A549 (cell line): ENCODE data around the gene NFE2L2. TPM values are rescaled to one million over a fixed set of nuclear protein-coding genes. Genes with fewer than 3 reads are reported as not detected.

ENCODE experiments used
- ATAC-seq, 2 experiments: fragments of 200-7000 bp in 1 of 2; fragments of >200 bp in 1 of 2; cut with Nextera tagmentation in 1 of 2; cut with Tn5 transposase in 1 of 2; 3 replicates each; pipeline versions ENCODE4 v1.8.0 to v1.9.1; 2018 to 2020; ENCODE audit warnings: mild to moderate bottlenecking in 1 of 2, moderate library complexity in 1 of 2
- CTCF ChIA-PET: fragments of 300-600 bp; sonication (Branson Sonifier 250); formaldehyde crosslinking; extraction: SDS; loops from one replicate; lab custom pipeline; 2021; ENCODE audit warnings: antibody characterized with exemption, inconsistent platforms; lab: Yijun Ruan, JAX
- POLR2A ChIA-PET: fragments of 350-600 bp; formaldehyde crosslinking; extraction: SDS; loops from one replicate; lab custom pipeline; 2021; ENCODE audit warnings: antibody characterized with exemption, inconsistent platforms; lab: Yijun Ruan, JAX
- DNase-seq, 2 experiments: peaks; one replicate each; pipeline versions ENCODE4 v3.0.0 to v3.0.0-alpha.2; 2011 to 2016; ENCODE audit warnings: low read depth in 1 of 2, low spot score in 1 of 2
- FAIRE-seq: peaks from 2 replicates; lab custom pipeline; 2011; peaks lifted over from hg19 to GRCh38; lab: Jason Lieb, UNC
- H3K27ac ChIP-seq, 2 experiments: fragments of >200 bp; sonication (Bioruptor Twin); formaldehyde crosslinking; 3 replicates each; pipeline ENCODE4 v1.5.1; 2016 to 2017
- H3K4me1 ChIP-seq: fragments of >200 bp; sonication (Bioruptor Twin); formaldehyde crosslinking; 3 replicates; pipeline ENCODE4 v1.6.1; 2016
- H3K4me2 ChIP-seq: fragments of >200 bp; sonication (Bioruptor Twin); formaldehyde crosslinking; 3 replicates; pipeline ENCODE4 v1.6.1; 2016
- H3K4me3 ChIP-seq: fragments of >200 bp; sonication (Bioruptor Twin); formaldehyde crosslinking; 3 replicates; pipeline ENCODE4 v1.5.1; 2016
- H3K9me3 ChIP-seq: fragments of >200 bp; sonication (Bioruptor Twin); formaldehyde crosslinking; 3 replicates; pipeline ENCODE4 v1.6.1; 2016
- CBX2 ChIP-seq: fragments of 200-600 bp; sonication (generic); IDR thresholded peaks from 2 replicates; pipeline ENCODE4 v1.6.1; 2016; ENCODE audit warnings: low read depth, mild to moderate bottlenecking, borderline replicate concordance
- CBX8 ChIP-seq: fragments of 200-600 bp; sonication (generic); IDR thresholded peaks from 2 replicates; pipeline ENCODE4 v1.6.1; 2016
- EHF ChIP-seq: fragments of 250-450 bp; sonication (Bioruptor Pico); IDR thresholded peaks from 2 replicates; pipeline ENCODE4 v1.5.0; 2020; ENCODE audit warnings: mild to moderate bottlenecking
- EHMT2 ChIP-seq: fragments of 200-600 bp; sonication (generic); IDR thresholded peaks from 2 replicates; pipeline ENCODE4 v1.6.1; 2016; ENCODE audit warnings: antibody characterized with exemption, low read depth, mild to moderate bottlenecking, moderate library complexity
- EP300 ChIP-seq, 2 experiments: fragments of >200 bp; sonication (Bioruptor Twin); formaldehyde crosslinking; IDR thresholded peaks; 2 replicates in 1 of 2; 3 replicates in 1 of 2; pipeline ENCODE4 v1.6.1; 2016 to 2017
- FOXS1 ChIP-seq: fragments of 250-450 bp; sonication (Bioruptor Pico); IDR thresholded peaks from 2 replicates; pipeline ENCODE4 v1.5.0; 2020; ENCODE audit warnings: mild to moderate bottlenecking, moderate library complexity
- HEYL ChIP-seq: fragments of 250-450 bp; sonication (Bioruptor Pico); IDR thresholded peaks from 2 replicates; pipeline ENCODE4 v1.8.0; 2021; ENCODE audit warnings: mild to moderate bottlenecking, moderate library complexity
- HOXA7 ChIP-seq: fragments of 250-450 bp; sonication (Bioruptor Pico); IDR thresholded peaks from 2 replicates; pipeline ENCODE4 v1.5.0; 2020; ENCODE audit warnings: mild to moderate bottlenecking, moderate library complexity
- NPAS2 ChIP-seq: fragments of 250-450 bp; sonication (Bioruptor Pico); IDR thresholded peaks from 2 replicates; pipeline ENCODE4 v1.8.0; 2022; ENCODE audit warnings: mild to moderate bottlenecking, moderate library complexity, borderline replicate concordance
- NR3C1 ChIP-seq: fragments of >200 bp; sonication (Bioruptor Twin); formaldehyde crosslinking; IDR thresholded peaks from 3 replicates; pipeline ENCODE4 v1.6.1; 2017
- PHF8 ChIP-seq: fragments of 200-600 bp; sonication (generic); IDR thresholded peaks from 2 replicates; pipeline ENCODE4 v1.6.1; 2016; ENCODE audit warnings: low read depth, mild to moderate bottlenecking, antibody characterized with exemption, moderate library complexity, borderline replicate concordance
- POLR2AphosphoS2 ChIP-seq: conservative IDR thresholded peaks from 2 replicates; pipeline ENCODE4 v1.6.1; 2012; ENCODE audit warnings: low read length, improper control_type of control experiment, inconsistent platforms
- RARB ChIP-seq: fragments of 250-450 bp; sonication (Bioruptor Pico); IDR thresholded peaks from 2 replicates; pipeline ENCODE4 v1.8.0; 2021; ENCODE audit warnings: mild to moderate bottlenecking, moderate library complexity
- RCOR1 ChIP-seq: fragments of 150-350 bp; IDR thresholded peaks from 2 replicates; pipeline ENCODE4 v1.6.1; 2014; ENCODE audit warnings: antibody characterized with exemption, low read length, low read depth
- SREBF2 ChIP-seq: fragments of 450-650 bp; IDR thresholded peaks from 2 replicates; pipeline ENCODE4 v1.6.1; 2014; ENCODE audit warnings: mild to moderate bottlenecking, moderate library complexity
- ZFP36 ChIP-seq: fragments of 450-650 bp; IDR thresholded peaks from 2 replicates; pipeline ENCODE4 v1.6.1; 2014; ENCODE audit warnings: borderline replicate concordance; ENCODE audit not compliant: partially characterized antibody
- ZNF302 ChIP-seq: fragments of 250-450 bp; sonication (Bioruptor Pico); IDR thresholded peaks from 2 replicates; pipeline ENCODE4 v1.9.0; 2021; ENCODE audit warnings: inconsistent platforms, mild to moderate bottlenecking, moderate library complexity
- WGBS: methylation state at CpG from one replicate; pipeline ENCODE4 v1.1.6; 2017; ENCODE audit errors: missing lambda C conversion rate; 5-methylcytosine and 5-hydroxymethylcytosine counted together
- polyA plus RNA-seq, 4 experiments: library from polyadenylated mRNA; depleted of rRNA in 3 of 4; stranded (reverse); fragments of >200 nt; fragmentation: RNase III in 1 of 4; extraction: RNeasy Plus Mini Kit Qiagen cat#74134 plus additional on column Dnase treatment in 1 of 4; gene quantifications; 2 replicates in 3 of 4; 3 replicates in 1 of 4; pipeline ENCODE4 v1.2.3, GENCODE V29; 2011 to 2017
- TF ChIP-seq, protein P1 (sequence below): fragments of >200 bp; sonication (Bioruptor Twin); formaldehyde crosslinking; IDR thresholded peaks from 3 replicates; pipeline ENCODE4 v1.6.1; 2016
- TF ChIP-seq, protein P2 (sequence below): fragments of 450-650 bp; IDR thresholded peaks from 2 replicates; pipeline ENCODE4 v1.6.1; 2014; ENCODE audit warnings: antibody characterized with exemption
- TF ChIP-seq, protein P3 (sequence below): fragments of 200-600 bp; sonication (generic); IDR thresholded peaks from 2 replicates; pipeline ENCODE4 v1.6.1; 2016; ENCODE audit warnings: antibody characterized with exemption, mild to moderate bottlenecking, moderate library complexity
- TF ChIP-seq, protein P4 (sequence below): IDR thresholded peaks from 2 replicates; pipeline ENCODE4 v1.6.1; 2012
- TF ChIP-seq, protein P5 (sequence below): IDR thresholded peaks from 2 replicates; pipeline ENCODE4 v1.6.1; 2012
- TF ChIP-seq, protein P6 (sequence below): fragments of 250-450 bp; sonication (Bioruptor Pico); IDR thresholded peaks from 2 replicates; pipeline ENCODE4 v1.5.0; 2020; ENCODE audit warnings: low read depth, mild to moderate bottlenecking, moderate library complexity

The NFE2L2 gene
- polyA plus RNA-seq, 2 of the 4 experiments (the other 2 are of a cell fraction) = 65.8 to 146 TPM

DNA sequence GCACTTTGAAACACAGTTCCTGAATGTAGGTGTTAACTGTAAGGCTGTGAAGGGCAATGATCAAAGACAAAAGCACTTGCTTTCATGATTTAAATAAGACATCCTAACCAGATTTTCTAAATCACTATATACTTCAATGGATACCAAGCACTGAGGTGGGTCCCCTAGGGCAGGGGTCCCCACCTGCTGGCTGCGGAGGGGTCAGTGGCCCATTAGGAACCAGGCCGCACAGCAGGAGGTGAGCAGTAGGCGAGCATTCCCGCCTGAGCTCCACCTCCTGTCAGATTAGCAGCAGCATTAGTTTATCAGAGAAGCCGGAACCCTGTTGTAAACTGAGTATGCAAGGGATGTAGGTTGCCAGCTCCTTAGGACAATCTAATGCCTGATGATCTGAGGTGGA lies 7.1 kb downstream of the NFE2L2 start:
- H3K4me1 ChIP-seq = peaks cover 60% of the 10 kb centered on the region
- H3K27ac ChIP-seq = peak overlapping the region in 1 of 2 experiments; percentile 61; a peak in 1 of 6 replicates
- ChIA-PET CTCF (interaction anchor here (1.6 kb wide), 1 partner anchor 96 kb away, joined by 3 read pairs; no protein-coding TSS in a partner anchor), POLR2A (no interaction called here)
- TF ChIP-seq, protein P1, sequence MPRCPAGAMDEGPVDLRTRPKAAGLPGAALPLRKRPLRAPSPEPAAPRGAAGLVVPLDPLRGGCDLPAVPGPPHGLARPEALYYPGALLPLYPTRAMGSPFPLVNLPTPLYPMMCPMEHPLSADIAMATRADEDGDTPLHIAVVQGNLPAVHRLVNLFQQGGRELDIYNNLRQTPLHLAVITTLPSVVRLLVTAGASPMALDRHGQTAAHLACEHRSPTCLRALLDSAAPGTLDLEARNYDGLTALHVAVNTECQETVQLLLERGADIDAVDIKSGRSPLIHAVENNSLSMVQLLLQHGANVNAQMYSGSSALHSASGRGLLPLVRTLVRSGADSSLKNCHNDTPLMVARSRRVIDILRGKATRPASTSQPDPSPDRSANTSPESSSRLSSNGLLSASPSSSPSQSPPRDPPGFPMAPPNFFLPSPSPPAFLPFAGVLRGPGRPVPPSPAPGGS = no peak
- TF ChIP-seq, protein P2, sequence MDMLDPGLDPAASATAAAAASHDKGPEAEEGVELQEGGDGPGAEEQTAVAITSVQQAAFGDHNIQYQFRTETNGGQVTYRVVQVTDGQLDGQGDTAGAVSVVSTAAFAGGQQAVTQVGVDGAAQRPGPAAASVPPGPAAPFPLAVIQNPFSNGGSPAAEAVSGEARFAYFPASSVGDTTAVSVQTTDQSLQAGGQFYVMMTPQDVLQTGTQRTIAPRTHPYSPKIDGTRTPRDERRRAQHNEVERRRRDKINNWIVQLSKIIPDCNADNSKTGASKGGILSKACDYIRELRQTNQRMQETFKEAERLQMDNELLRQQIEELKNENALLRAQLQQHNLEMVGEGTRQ = no peak
- no peak for TF ChIP-seq ZFP36
- no peak for TF ChIP-seq SREBF2
- no peak for TF ChIP-seq PHF8
- TF ChIP-seq HEYL (CRISPR knock-in tag) = no peak
- TF ChIP-seq RCOR1 = no peak
- no peak for TF ChIP-seq HOXA7 (CRISPR knock-in tag)
- no peak for TF ChIP-seq POLR2AphosphoS2
- no peak for TF ChIP-seq NPAS2 (CRISPR knock-in tag)
- TF ChIP-seq, protein P3, sequence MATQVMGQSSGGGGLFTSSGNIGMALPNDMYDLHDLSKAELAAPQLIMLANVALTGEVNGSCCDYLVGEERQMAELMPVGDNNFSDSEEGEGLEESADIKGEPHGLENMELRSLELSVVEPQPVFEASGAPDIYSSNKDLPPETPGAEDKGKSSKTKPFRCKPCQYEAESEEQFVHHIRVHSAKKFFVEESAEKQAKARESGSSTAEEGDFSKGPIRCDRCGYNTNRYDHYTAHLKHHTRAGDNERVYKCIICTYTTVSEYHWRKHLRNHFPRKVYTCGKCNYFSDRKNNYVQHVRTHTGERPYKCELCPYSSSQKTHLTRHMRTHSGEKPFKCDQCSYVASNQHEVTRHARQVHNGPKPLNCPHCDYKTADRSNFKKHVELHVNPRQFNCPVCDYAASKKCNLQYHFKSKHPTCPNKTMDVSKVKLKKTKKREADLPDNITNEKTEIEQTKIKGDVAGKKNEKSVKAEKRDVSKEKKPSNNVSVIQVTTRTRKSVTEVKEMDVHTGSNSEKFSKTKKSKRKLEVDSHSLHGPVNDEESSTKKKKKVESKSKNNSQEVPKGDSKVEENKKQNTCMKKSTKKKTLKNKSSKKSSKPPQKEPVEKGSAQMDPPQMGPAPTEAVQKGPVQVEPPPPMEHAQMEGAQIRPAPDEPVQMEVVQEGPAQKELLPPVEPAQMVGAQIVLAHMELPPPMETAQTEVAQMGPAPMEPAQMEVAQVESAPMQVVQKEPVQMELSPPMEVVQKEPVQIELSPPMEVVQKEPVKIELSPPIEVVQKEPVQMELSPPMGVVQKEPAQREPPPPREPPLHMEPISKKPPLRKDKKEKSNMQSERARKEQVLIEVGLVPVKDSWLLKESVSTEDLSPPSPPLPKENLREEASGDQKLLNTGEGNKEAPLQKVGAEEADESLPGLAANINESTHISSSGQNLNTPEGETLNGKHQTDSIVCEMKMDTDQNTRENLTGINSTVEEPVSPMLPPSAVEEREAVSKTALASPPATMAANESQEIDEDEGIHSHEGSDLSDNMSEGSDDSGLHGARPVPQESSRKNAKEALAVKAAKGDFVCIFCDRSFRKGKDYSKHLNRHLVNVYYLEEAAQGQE = no peak
- TF ChIP-seq, protein P4, sequence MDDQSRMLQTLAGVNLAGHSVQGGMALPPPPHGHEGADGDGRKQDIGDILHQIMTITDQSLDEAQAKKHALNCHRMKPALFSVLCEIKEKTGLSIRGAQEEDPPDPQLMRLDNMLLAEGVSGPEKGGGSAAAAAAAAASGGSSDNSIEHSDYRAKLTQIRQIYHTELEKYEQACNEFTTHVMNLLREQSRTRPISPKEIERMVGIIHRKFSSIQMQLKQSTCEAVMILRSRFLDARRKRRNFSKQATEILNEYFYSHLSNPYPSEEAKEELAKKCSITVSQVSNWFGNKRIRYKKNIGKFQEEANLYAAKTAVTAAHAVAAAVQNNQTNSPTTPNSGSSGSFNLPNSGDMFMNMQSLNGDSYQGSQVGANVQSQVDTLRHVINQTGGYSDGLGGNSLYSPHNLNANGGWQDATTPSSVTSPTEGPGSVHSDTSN = no peak
- no peak for TF ChIP-seq ZNF302 (CRISPR knock-in tag)
- no peak for TF ChIP-seq EHF (CRISPR knock-in tag)
- 95% methylated on average over 4 of the region's 5 CpGs for WGBS
- FAIRE-seq = no peak
- no peak for ATAC-seq
- H3K9me3 ChIP-seq = peaks cover 6% of the 10 kb centered on the region; the same call in 1 of the 3 replicates
- H3K4me2 ChIP-seq = peak overlapping the region; percentile 84
- no peak overlapping the region for H3K4me3 ChIP-seq
- no peak for DNase-seq

DNA sequence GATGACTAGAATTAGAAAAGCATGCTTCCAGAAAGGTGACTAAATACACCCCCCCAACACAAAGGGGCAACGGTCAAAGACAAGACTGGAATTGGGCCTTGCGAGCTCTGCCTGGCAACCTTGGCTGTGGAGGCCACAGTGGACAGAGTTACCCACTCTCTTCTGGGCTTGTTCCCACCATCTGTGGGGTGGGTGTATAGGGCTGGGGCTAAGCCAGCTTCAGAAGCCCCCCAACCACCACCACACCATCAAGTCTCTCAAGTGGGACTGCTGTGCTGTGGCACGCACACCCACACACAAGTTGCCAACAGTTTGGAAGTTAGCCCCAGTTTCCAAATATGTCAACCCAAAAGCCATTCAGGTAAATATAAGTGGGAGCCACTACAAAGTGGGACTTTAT lies 7.8 kb downstream of the NFE2L2 start:
- Histone ChIP-seq H3K4me2 (peak overlapping the region; percentile 84), H3K4me3 (no peak overlapping the region), H3K9me3 (peaks cover 6% of the 10 kb centered on the region; the same call in 1 of the 3 replicates), H3K27ac (peak overlapping the region in 1 of 2 experiments; percentile 61; a peak in 3 of 6 replicates), H3K4me1 (peaks cover 67% of the 10 kb centered on the region)
- ATAC-seq (no peak), FAIRE-seq (no peak), DNase-seq (no peak)
- TF ChIP-seq FOXS1 (CRISPR knock-in tag) (no peak), NR3C1 (no peak), CBX8 (no peak), EP300 (IDR thresholded peaks at IDR 0.05) (no peak), EHMT2 (no peak), RARB (CRISPR knock-in tag) (no peak), CBX2 (no peak)
- TF ChIP-seq, protein P5, sequence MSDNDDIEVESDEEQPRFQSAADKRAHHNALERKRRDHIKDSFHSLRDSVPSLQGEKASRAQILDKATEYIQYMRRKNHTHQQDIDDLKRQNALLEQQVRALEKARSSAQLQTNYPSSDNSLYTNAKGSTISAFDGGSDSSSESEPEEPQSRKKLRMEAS = no peak
- TF ChIP-seq, protein P6, sequence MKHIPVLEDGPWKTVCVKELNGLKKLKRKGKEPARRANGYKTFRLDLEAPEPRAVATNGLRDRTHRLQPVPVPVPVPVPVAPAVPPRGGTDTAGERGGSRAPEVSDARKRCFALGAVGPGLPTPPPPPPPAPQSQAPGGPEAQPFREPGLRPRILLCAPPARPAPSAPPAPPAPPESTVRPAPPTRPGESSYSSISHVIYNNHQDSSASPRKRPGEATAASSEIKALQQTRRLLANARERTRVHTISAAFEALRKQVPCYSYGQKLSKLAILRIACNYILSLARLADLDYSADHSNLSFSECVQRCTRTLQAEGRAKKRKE (CRISPR knock-in tag) = no peak
- 72% methylated on average over 2 of the region's 3 CpGs for WGBS
- ChIA-PET POLR2A (no interaction called here), CTCF (interaction anchor here (0.7 to 1.6 kb wide), 3 partner anchors 92 to 145 kb away, joined by 3 to 5 read pairs (median 4); no protein-coding TSS in a partner anchor)
